Stomach (tissue), 4 donors: Measurements from ENCODE around the gene ALPK1.

Experiments
- CTCF ChIP-seq, 7 experiments: fragments of 450-650 bp in 4 of 7; fragments of 200-600 bp in 3 of 7; sonication (generic) in 3 of 7; IDR thresholded peaks; one replicate each; pipeline ENCODE4 v1.5.1; 2016 to 2019; ENCODE audit warnings: antibody characterized with exemption in 7 of 7, control low read depth in 2 of 7, mild to moderate bottlenecking in 1 of 7
- EP300 ChIP-seq: sonication (generic); formaldehyde crosslinking; IDR thresholded peaks from one replicate; pipeline ENCODE4 v1.6.1; 2017; ENCODE audit warnings: antibody characterized with exemption
- POLR2A ChIP-seq, 4 donors: fragments of 450-650 bp; IDR thresholded peaks; one replicate each; pipeline ENCODE4 v1.6.1; 2016; ENCODE audit warnings: antibody characterized with exemption in 4 of 4, control low read depth in 2 of 4, mild to moderate bottlenecking in 1 of 4, moderate library complexity in 1 of 4
- POLR2AphosphoS5 ChIP-seq, 3 donors: sonication (generic); formaldehyde crosslinking; IDR thresholded peaks; one replicate each; pipeline ENCODE4 v1.6.1; 2016; ENCODE audit warnings: antibody characterized with exemption in 3 of 3

GRCh38 chr4:112296949-112297880, at the start of gene ALPK1:
- no peak for TF ChIP-seq CTCF (IDR thresholded peaks at IDR 0.05)
- no peak for TF ChIP-seq POLR2A (IDR thresholded peaks at IDR 0.05)
- TF ChIP-seq EP300: no peak
- TF ChIP-seq POLR2AphosphoS5 (IDR thresholded peaks at IDR 0.05): peak; percentile 58 to 85 (median 82)
